Hematopoietic multipotent progenitor cell treated with erythropoietin and hydrocortisone succinate and interleukin-3 and kit ligand, for 17 days (in vitro differentiated cells): ENCODE data around the gene CACNA1C.
"Not testable (repeated sequence)": the region's sequence is repeated elsewhere in the genome, so short reads cannot be mapped to it uniquely, and the experiment has no call there.

Experiments
- DNase-seq: peaks from one replicate; pipeline ENCODE4 v3.0.0-alpha.2; 2015; ENCODE audit warnings: low spot score

Gene CACNA1C

DNA sequence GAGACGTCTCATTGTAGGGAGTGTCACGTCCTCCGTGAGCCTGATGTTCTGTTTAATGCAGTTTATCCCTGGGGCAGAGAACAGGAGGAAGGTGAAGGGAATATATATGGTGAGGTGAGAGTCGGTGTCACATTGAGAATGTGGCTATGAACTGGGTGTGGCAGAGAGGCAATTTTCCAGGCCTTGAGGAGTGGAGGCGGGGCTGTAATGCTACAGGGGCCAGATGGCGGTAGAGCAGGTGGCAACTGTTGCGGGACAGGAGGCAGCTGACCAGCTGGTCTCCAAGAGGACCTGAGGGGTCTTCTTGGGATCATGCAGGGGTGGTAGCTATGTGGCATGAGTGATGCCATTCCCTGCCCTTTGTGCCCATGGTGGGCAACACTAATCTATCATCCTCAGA is 59.6 kb downstream of the CACNA1C start:
- no peak for DNase-seq

DNA sequence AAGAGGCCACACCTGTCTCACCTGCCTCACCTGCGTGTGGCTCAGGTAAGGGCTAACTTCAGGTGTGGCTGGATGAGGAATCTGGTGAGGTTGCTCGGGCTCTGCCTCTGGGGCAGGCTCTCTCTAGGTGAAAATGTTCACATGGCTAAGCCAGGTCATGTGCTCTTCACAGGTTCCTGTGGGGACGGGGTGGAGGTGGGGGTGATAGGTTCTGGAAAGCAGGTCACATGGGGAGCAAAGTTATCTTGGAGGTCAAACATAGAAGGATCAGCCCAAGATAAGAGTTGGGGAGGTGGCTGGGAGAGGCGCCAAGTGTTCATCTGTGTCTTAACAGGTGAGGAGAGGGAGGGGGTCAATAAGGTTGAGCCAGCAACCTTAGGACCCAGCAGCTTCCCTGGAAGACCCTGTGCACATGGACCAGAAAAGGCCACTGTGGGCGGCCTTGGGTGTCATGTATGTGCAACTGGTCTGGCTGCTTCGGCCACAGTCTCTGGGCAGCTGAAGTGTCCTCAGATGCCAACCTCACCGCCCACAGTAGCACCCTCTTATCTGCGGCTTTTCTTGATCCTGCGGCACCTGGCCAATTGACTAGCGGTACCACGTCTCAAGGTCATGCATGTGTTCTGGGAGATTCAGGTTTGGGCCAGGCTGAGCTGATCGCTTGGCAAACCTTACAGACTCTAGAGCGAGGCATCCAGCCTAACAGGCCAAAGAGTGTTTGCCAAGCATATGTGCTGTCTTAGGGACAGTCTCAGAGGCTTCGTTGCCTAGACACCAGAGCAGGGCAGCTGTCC is 60.5 kb downstream of the CACNA1C start:
- DNase-seq, result no peak

DNA sequence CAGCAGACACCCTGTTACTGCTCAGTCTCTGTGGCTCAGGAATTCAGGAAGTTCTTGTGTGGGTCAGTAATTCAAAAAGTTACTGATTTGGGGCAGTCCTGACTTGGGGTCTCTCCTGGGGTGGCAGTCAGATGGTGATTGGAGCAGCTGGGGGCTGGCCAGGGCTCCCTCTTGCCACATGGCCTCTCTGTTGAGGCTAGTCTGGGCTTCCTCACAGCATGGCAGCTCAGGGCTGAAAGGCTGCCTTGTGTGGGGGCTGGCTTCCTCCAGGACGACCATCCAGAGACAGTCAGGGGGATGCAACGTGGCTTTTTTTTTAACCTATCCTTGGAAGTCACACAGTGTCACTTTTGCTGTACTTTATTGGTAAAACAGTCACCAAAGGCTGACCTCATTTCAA is 61.3 kb downstream of the CACNA1C start:
- DNase-seq, result no peak

DNA sequence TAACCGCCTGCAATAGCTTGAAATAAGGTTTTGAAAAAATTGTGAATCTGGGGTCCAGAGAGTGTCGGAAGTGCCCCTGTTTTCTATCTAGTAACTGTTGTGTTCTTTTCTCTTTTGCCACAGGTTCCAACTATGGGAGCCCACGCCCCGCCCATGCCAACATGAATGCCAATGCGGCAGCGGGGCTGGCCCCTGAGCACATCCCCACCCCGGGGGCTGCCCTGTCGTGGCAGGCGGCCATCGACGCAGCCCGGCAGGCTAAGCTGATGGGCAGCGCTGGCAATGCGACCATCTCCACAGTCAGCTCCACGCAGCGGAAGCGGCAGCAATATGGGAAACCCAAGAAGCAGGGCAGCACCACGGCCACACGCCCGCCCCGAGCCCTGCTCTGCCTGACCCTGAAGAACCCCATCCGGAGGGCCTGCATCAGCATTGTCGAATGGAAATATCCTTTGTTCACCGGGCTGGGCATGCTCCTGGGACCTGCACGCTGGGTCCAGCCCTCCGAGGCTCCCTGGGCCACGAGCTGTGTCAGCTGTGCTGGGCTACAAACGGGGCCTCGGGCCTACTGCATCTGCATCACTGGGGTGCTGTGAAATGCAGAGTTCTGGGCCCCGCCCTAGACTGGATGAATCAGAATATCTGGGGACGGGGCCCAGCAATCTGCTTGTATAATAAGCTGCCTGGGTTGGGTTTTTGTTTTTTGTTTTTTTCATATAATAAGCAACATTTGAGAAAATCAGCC is 62.5 kb downstream of the CACNA1C start:
- DNase-seq, result no peak

DNA sequence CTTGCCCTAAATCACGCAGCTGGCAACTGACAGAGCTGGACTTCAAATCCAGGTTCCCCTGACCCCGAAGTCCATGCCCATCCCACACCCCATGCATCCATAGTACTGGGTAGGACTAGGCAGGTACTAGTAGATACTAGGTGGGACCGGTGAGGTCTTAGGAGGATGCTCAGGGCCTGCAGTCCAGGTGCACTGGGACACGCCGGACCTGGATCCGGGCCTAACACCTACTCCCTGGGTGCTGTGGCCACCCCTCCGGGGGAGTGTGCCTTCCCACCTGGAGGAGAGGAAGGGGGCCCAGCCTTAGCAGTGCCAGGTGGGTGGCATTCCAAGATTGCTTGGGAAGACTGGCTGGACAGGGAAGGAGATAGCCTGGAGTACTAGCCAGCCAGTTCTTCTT is 64.8 kb downstream of the CACNA1C start:
- DNase-seq, result no peak

DNA sequence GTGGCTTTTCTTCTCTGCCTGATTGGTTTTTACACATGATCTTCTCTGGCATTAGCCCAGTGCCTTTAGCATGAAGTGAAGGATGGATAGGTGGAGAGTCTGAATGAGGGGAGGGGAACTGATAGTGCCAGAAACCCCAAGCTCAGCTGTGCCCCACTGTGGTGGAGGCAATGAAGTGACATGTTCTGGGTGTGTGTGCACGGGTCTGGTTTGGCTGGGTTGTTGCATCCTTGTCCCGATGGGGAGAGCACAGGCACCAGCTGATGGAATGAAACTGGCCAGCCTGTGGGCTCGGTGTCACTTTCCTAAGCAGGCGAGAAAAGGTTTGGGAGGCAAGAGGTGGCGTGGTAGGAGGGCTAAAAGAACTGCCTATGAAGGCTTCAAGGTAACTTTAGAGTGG is 65.3 kb downstream of the CACNA1C start:
- DNase-seq, result no peak

DNA sequence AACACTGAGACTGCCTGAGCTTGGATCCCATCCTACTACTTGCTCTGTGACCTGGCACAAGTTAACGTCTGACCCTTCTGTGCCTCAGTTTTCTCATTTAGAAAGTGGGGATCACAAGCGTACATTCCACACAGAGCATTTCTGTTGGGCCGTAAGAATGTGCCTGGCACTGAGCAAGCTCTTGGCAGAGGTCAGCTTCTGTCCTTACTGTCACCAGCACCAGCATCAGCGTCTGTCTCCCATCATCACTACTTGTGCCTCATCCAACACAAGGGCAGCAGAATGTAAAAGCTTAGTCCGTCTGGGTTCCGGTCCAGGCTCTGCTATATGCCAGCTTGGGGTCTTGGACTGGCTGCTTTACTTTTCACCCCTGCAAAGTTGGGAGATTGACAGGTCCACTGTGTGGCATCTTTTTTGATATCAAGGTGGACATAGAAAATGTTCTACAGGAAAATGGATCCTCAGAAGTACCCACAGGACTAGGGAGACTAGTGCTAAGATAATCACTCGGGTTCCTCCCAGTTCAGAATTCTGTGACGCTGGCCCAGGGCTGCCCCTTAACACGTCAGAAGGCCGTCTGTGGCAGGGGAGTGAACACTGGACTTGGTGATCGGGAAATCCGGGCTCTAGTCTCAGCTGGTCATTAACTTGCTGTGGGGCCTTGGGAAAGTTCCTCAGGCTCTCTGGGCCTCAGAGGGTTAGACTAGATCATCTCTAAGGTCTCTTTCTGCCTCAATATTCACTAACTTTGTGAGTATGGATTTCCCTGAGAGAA is 65.9 kb downstream of the CACNA1C start:
- no peak for DNase-seq

DNA sequence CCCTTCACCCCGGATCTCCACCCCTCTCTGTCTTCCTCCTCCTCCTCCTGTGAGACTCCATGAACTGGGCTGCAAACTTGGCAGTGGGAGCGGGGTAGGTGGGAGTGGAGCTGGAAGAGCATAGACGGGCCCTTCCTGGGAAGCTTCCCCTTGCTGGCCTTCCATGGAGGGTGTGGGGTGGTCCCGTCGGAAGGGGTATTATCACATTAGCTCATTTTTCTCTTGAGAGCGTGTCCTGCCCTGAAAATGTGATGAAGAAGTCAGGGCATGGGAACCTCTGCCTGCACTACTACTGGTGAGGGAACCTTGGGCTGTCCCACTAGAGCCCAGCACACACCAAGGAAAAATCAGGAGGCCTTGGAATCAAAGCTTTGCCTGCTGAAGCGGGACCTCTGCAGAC is 66.5 kb downstream of the CACNA1C start:
- DNase-seq, result no peak

DNA sequence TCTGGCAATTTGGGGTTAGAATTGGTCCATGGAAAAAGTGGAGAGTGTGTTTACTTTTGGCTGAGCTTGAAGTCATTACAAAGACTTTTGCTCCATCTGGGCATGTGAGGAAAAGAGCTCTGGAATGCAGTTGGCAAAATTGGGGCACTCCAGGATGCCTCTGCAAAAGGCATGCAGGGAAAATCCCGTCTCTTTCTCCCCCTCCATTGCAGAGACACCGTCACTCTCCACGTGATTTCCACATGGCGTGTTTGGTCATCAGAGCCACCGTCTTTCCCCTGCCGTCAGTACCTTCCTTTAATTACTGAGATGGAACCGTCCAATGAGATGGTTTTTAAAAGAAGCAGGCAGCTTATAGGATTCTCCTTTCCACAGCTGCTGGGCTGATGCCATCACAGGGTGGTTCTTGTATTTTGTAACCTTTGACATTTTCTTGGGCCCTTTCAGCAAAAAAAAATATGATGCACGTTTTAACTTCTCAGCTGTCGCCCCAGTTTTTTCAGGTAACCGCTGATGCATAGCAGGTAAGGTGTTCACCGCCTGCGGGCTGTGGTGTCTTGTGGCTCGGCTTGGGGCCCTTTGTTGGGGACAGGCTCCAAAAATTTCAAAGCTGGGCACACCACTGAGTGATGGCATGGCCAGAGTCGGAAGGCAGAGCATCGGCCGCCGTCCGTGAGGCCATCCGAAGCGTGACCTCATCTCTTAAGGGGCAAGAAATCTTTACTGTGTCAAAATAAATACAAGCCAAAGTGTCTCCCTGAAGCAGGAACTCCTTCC is 68.4 kb downstream of the CACNA1C start:
- DNase-seq, result no peak

DNA sequence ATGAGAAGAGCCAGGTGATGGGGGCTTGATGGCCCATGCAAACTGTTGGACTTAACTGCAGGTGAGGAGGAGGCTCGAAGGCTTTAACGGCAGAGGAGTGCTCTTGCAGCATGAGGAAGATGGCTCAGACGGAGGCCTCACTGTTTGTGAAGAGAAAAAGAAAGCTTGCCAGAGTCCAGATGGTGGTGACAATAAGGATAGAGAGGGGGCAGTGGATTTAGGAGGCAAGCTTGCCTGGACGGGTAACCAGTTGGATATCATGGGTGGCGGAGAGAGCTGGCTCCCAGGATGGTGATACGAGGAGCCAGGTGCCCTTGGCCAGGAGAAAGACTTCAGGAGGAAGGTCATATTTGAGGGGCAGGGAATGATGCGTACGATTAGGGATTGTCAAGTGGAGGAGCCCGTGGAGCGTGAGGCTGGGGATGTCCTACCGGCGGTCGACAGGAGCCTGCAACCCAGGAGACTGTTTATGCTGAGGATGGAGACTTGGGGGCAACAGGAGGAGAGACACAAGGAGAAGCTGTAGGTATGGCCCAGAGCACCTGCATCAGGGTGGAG is 71.8 kb downstream of the CACNA1C start:
- DNase-seq, result no peak

DNA sequence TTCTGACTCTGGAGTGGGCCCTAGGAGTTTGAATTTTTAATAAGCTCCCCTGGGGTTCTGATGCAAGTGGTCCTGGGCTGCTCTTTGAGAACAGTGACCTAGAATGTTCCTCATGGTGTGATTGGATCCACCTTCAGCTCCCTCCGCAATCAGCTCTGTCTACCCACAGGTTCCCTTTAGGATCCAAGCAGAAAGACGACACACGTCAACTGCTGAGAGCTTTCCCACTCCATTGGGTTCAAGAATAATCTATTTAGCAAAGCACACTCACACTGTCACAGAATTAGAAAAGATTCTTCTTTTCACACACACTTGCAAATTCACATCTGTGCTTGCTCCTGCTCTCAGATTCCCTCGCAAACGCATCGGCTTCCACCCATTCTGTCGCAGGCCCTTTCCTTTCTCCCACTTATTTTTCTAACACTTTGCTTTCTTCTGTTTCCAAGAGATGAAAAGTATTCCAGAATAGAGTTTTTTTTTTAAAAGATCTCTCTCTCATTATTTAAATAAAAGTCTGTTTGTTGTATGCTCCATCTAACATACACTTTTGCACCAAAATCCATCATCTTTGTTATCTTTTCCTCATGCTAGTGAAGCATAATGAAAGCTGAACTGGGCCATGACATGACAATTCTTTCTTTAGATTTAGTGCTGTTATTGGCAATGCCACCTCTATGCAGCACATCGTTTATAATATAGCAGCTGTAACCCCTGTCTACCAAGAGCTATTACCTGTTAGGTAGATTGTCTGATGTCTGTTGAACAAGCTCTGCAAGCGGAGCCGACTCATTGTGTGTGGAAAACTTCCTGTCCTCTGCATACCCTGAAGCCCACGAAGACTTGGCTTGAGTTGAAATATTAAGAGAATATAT is 73.1 kb downstream of the CACNA1C start:
- DNase-seq, result no peak

DNA sequence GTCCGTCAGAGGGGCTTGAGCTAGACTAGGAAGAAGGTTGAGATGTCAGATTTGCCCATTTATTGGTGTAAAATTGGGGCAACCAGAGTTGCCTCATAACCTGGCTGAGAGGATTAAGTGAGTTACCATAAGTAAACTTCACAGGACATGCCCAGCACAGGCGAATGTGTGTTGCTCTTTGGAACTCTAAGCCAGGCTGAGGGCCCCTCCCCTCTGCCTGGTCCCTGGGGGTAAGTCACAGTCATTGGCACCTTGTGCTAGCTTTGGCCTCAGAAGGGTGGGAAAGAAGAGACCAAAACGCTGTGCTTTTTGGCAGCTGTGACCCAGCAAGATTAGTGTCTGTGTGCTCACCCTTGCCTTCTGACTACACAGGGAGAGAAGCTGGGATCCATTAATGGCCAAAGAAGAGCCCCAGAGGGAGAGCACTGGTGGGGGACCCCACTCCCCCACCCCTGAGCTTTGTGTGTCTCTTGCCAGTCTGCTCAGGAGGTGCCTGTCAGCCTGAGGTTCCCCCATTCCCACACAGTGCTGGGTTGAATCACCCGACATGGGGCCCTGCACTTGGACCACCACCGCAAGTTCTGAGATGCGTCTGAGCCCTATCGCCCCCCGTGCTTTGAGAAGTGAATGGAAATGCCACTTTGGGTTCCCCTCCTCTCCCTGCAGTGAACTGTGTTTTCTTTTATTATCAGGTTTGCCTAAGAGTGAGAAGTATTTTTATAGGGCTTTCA is 74.1 kb downstream of the CACNA1C start:
- DNase-seq, result no peak

DNA sequence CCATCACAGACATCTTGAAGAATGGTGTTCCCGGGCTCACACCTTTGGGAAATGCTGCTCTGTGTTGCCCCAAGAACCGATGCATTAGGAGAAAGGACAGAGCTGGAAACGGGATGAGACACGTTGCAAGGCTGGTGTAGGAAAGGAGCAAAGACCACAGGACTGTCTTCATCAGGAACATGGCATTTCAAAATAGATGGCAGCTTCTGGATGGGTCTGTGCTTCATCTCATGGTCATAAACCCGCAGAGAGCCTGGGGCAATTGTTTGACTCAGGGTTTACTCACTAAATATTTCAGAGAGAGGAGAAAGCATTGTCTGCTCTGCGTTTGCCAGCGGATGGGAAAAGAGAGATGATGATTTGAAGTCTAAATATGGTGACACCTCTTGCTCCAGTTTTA is 76.3 kb downstream of the CACNA1C start:
- DNase-seq, result no peak

DNA sequence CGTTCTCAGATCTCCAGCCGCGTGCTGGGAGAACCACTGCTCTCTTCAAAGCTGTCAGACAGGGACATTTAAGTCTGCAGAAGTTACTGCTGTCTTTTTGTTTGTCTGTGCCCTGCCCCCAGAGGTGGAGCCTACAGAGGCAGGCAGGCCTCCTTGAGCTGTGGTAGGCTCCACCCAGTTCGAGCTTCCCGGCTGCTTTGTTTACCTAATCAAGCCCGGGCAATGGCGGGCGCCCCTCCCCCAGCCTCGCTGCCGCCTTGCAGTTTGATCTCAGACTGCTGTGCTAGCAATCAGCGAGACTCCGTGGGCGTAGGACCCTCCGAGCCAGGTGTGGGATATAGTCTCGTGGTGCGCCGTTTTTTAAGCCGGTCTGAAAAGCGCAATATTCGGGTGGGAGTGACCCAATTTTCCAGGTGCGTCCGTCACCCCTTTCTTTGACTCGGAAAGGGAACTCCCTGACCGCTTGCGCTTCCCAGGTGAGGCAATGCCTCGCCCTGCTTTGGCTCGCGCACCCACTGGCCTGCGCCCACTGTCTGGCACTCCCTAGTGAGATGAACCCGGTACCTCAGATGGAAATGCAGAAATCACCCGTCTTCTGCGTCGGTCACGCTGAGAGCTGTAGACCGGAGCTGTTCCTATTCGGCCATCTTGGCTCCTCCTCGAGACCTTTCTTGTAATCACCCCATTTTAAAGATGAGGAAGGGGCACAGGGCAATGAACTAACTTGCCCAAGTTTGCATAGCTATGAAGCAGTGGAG is 83.1 kb downstream of the CACNA1C start:
- DNase-seq, result not testable (repeated sequence)

DNA sequence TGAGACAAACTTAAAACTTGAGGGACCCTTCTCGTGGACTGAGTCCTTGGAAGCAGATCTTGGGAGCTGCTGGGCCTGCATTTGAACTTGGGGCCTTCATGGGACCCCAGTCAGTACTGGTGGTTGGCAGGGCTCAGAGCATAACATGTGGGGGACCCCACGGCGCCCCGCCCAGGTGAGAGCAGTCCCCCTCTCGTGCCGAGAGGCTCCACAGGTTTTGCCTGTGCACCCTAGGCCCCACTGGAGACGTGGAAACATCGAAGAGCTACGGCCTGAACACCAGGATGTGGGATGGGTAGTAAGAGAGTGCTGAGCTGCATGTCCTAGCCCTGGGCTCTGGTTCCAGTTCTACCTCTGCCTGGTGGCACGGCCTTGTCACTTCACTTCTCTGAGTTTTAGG is 84.1 kb downstream of the CACNA1C start:
- DNase-seq, result no peak

DNA sequence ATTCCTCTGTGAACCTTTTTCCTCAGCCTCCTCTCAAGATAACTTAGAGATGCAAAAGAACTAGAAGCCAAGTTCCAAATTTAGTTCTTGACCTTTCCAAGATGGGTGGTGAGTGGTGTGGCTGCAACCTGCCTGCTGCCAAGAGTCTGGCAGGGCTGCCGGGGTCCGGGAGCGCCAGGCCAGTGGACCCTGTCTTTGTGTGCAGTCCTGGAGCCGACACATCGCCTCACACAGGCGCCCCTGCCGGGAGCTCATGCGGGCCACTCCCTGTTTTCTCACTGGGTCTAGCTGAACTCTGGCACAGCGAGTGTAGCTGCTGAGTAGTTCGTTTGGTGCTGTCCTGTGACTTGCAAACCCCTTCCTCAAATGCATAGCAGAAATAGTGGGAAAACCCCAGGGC is 84.9 kb downstream of the CACNA1C start:
- no peak for DNase-seq

DNA sequence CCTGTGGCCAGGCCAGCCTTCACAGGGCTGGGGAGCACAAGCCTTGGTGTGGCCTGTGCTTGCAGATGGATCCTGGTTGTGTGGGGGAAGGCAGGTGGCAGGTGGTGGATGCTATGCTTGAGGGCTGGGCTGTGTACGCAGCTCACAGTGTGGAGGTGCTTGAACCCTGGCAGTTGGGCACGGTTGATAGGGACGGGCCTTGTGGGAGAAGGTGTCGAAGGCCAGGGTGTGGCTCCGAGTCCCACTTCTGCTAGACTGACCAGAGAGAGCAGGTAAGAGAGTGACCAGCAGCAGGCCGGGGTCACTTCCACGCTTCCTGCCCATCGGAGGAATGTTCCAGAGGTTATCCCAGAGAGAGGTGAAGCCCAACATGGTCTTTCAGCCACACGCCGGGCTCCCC is 85.5 kb downstream of the CACNA1C start:
- DNase-seq, result no peak

DNA sequence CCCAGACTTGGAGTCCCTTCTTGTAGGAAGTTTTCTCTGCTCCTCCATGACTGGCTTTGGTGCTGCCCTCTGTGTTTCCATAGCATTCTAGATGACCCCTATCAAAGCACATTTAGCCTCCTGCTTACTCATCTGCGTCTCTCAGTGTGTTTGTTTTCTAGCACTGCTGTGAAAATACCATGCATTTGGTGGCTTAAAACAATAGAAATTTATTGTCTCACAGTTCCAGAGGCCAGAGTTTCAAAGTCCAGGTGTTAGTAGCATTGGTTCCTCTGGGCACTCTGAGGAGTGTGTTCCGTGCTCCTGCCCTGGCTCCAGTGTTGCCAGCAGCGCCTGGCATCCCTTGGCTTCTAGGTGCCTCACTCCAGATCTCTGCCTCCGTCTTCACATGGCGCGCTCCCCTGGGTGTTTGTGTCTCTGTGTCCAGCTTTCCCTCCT is 86.1 kb downstream of the CACNA1C start:
- no peak for DNase-seq

DNA sequence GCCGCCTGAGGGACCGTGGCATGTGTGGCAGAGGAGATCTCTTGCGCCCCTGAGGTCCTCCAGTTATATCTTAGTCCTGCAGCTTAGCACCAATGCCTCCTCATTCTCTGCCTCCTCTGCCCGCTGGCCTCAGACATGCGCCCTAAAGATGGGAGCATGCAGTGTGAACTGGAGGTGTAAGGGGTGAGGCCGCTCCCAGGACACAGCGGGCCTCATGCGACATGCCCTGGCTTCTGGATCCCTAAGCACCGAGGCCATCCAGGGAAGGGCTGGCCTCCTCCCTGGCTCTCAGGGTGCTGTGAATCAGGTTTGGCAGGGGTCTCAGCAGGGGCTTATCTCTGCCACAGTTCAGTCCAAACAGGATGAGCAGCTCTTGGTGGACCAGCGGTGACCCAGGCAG is 86.9 kb downstream of the CACNA1C start:
- DNase-seq, result no peak
